MCF 10A (cell line): ENCODE measurements around the gene TESPA1. TPM values are rescaled to one million over a fixed set of nuclear protein-coding genes. Genes with fewer than 3 reads are reported as not detected.

ENCODE experiments used
- BruUV-seq: library from RNA; stranded (reverse); fragments of 400-500 nt; replicated peaks from 2 replicates; lab custom pipeline; 2021; lab: Mats Ljungman, UMichigan
- CTCF ChIA-PET: fragments of 300-600 bp; sonication (Branson Sonifier 250); formaldehyde crosslinking; extraction: SDS; loops from one replicate; lab custom pipeline; 2021; ENCODE audit warnings: antibody characterized with exemption, inconsistent platforms; lab: Yijun Ruan, JAX
- POLR2A ChIA-PET: fragments of 300-600, 350-650 bp; sonication (Branson Sonifier 250); formaldehyde crosslinking; extraction: SDS; loops from one replicate; lab custom pipeline; 2020; ENCODE audit warnings: antibody characterized with exemption, inconsistent platforms; lab: Yijun Ruan, JAX
- DNase-seq: peaks from one replicate; pipeline ENCODE4 v3.0.0-alpha.2; 2018; ENCODE audit not compliant: unreplicated experiment
- H3K27ac Mint-ChIP-seq: one replicate; pipeline ENCODE4 v1.8.0; 2022; ENCODE audit warnings: mild to moderate bottlenecking, low read depth, mixed read lengths; ENCODE audit not compliant: unreplicated experiment
- H3K27me3 Mint-ChIP-seq: one replicate; pipeline ENCODE4 v1.8.0; 2022; ENCODE audit warnings: mixed read lengths; ENCODE audit not compliant: insufficient read depth, unreplicated experiment
- H3K36me3 Mint-ChIP-seq: one replicate; pipeline ENCODE4 v1.8.0; 2022; ENCODE audit warnings: mild to moderate bottlenecking, moderate library complexity, mixed read lengths; ENCODE audit not compliant: insufficient read depth, unreplicated experiment
- H3K4me1 Mint-ChIP-seq: one replicate; pipeline ENCODE4 v1.8.0; 2022; ENCODE audit warnings: mixed read lengths; ENCODE audit not compliant: insufficient read depth, unreplicated experiment
- H3K4me3 Mint-ChIP-seq: one replicate; pipeline ENCODE4 v1.8.0; 2022; ENCODE audit warnings: mild to moderate bottlenecking, moderate library complexity, mixed read lengths; ENCODE audit not compliant: unreplicated experiment
- H3K9me3 Mint-ChIP-seq: one replicate; pipeline ENCODE4 v1.8.0; 2022; ENCODE audit warnings: mixed read lengths; ENCODE audit not compliant: unreplicated experiment
- intact Hi-C: fragments of 100-400 bp; cut with micrococcal nuclease; formaldehyde crosslinking; loops from 2 replicates; pipeline ENCODE4 v1.14.1; 2022
- total RNA-seq: library from RNA; stranded (reverse); gene quantifications from 2 replicates; pipeline ENCODE4 v1.2.3, GENCODE V29; 2022
- TF ChIP-seq, protein P1 (sequence below): fragments of 200-600 bp; IDR thresholded peaks from one replicate; pipeline ENCODE4 v1.8.0; 2022; ENCODE audit warnings: antibody characterized with exemption, mild to moderate bottlenecking; ENCODE audit not compliant: unreplicated experiment

TESPA1 gene
- total RNA-seq, 1 experiment from 2014 or later = not detected

DNA sequence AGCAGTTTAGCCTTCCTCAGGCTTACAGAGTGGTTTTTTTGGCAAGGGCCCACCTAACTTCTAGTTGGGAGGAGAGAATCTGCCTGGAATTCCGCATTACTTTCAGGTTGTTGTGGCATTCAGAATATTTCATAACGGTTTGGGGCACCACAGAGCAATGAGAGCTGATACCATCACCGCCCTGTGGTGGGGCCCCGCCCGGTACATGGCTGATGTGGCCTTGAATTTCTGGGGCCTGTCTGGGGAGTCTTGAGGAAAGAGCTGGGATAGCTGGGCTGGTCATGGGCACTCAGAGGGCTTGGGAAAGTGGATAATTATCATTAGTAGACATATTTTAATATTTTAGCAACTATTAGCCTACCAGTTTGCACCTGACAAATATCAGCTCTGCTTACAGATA, 4.2 kb downstream of the TESPA1 start:
- POLR2A ChIA-PET = no interaction called here
- Mint-ChIP-seq H3K4me3 (no peak overlapping the region), H3K4me1 (no peaks in the 10 kb centered on the region), H3K9me3 (no peaks in the 10 kb centered on the region), H3K36me3 (no peaks in the 10 kb centered on the region), H3K27me3 (peaks cover 61% of the 10 kb centered on the region), H3K27ac (no peak overlapping the region)
- no peak for DNase-seq
- CTCF ChIA-PET = interaction anchor here (0.6 to 7.5 kb wide), 4 partner anchors 13 to 222 kb away, joined by 3 to 38 read pairs (median 7); no protein-coding TSS in a partner anchor
- intact Hi-C loops = no loop called here
- no TSS peak for BruUV-seq
- TF ChIP-seq, protein P1, sequence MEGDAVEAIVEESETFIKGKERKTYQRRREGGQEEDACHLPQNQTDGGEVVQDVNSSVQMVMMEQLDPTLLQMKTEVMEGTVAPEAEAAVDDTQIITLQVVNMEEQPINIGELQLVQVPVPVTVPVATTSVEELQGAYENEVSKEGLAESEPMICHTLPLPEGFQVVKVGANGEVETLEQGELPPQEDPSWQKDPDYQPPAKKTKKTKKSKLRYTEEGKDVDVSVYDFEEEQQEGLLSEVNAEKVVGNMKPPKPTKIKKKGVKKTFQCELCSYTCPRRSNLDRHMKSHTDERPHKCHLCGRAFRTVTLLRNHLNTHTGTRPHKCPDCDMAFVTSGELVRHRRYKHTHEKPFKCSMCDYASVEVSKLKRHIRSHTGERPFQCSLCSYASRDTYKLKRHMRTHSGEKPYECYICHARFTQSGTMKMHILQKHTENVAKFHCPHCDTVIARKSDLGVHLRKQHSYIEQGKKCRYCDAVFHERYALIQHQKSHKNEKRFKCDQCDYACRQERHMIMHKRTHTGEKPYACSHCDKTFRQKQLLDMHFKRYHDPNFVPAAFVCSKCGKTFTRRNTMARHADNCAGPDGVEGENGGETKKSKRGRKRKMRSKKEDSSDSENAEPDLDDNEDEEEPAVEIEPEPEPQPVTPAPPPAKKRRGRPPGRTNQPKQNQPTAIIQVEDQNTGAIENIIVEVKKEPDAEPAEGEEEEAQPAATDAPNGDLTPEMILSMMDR = no peak

DNA sequence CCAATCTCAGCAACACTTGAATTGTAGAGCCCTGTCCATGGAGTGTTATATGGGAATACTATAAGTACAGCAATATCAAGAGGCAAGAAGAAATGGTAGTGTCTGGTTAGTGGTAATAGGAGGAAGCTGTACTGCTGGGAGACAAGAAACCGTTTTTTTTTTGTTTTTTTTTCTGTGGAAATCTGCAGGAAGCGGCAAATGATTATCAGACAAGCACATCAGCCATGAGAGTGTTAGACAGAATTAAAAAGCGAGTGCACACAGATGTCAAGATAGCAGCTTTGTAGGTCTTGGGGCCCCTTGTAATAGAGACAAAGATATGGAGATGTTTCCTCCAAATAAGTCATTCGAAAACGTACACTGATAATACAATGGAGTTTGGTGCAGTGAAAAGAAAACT, 6.7 kb downstream of the TESPA1 start:
- no peak for DNase-seq
- Mint-ChIP-seq H3K4me1 (no peaks in the 10 kb centered on the region), H3K27ac (no peak overlapping the region), H3K36me3 (no peaks in the 10 kb centered on the region), H3K27me3 (peaks cover 61% of the 10 kb centered on the region), H3K9me3 (no peaks in the 10 kb centered on the region), H3K4me3 (no peak overlapping the region)
- BruUV-seq = no TSS peak
- intact Hi-C loops = no loop called here
- TF ChIP-seq, protein P1 = no peak
- CTCF ChIA-PET = interaction anchor here (0.6 to 7.5 kb wide), 6 partner anchors 9 to 328 kb away, joined by 3 to 38 read pairs (median 5); no protein-coding TSS in a partner anchor
- POLR2A ChIA-PET = no interaction called here

DNA sequence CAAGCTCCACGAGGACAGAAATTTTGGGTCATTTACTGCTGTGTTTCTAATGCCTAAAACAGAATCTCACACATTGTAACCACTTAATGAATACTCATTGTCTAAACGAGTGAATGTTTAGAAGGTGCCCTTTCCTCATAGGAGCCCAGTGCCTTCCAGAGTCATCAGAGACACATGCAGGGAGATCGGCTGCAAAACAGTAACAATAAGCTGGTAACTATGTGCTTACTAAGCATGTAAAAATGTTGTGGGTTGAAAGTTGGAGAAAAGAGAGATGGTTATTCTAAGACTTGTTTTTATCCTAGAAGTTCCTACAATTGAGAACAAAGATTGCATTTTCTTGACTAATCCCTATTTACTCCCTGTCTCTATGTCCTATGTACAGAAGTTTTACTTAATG, 7.4 kb downstream of the TESPA1 start:
- Mint-ChIP-seq H3K27ac (no peak overlapping the region), H3K9me3 (no peaks in the 10 kb centered on the region), H3K27me3 (peaks cover 62% of the 10 kb centered on the region), H3K4me3 (no peak overlapping the region), H3K4me1 (no peaks in the 10 kb centered on the region), H3K36me3 (no peaks in the 10 kb centered on the region)
- intact Hi-C loops = no loop called here
- DNase-seq = peak; percentile 3
- CTCF ChIA-PET = interaction anchor here (0.8 to 7.5 kb wide), 4 partner anchors 16 to 95 kb away, joined by 4 to 38 read pairs (median 6); no protein-coding TSS in a partner anchor
- no TSS peak for BruUV-seq
- POLR2A ChIA-PET = no interaction called here
- TF ChIP-seq, protein P1 = no peak

DNA sequence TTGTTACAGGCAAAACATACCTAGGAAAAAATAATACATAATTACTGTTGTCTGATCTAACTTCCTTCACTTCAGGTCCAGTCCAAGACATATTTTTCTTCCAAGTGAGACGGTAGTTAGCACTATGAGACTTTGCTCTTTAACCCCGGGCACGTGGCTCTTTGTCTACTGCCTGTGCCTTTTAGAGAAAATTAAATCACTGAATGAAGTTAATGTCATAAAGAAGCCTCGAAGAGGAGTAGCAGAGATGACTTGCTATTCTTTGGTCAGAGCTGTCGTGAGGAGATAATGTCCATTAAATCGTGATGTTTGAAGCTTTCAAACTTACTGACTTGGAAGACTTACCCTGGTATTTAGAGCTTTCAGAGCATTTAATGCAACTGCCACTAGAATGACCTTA, 8.7 kb downstream of the TESPA1 start:
- POLR2A ChIA-PET = interaction anchor here (1.1 kb wide), 1 partner anchor 10 kb away, joined by 3 read pairs; no protein-coding TSS in a partner anchor
- no peak overlapping the region for H3K4me3 Mint-ChIP-seq
- BruUV-seq = no TSS peak
- TF ChIP-seq, protein P1 = no peak
- peaks cover 63% of the 10 kb centered on the region for H3K27me3 Mint-ChIP-seq
- no peaks in the 10 kb centered on the region for H3K4me1 Mint-ChIP-seq
- no peak for DNase-seq
- no peaks in the 10 kb centered on the region for H3K36me3 Mint-ChIP-seq
- intact Hi-C loops = no loop called here
- H3K9me3 Mint-ChIP-seq = no peaks in the 10 kb centered on the region
- H3K27ac Mint-ChIP-seq = no peak overlapping the region
- CTCF ChIA-PET = interaction anchor here (0.6 to 7.5 kb wide), 8 partner anchors 9 to 644 kb away, joined by 3 to 38 read pairs (median 4); partner anchors contain the start of gene TESPA1
